OCI-M1 (cell line): ENCODE results near the gene CDC20.
"Not testable (repeated sequence)": the region's sequence is repeated elsewhere in the genome, so short reads cannot be mapped to it uniquely, and the experiment has no call there.

ENCODE experiments used
- DNase-seq: peaks from one replicate; lab custom pipeline; 2025; lab: John Stamatoyannopoulos, UW

Gene CDC20

DNA sequence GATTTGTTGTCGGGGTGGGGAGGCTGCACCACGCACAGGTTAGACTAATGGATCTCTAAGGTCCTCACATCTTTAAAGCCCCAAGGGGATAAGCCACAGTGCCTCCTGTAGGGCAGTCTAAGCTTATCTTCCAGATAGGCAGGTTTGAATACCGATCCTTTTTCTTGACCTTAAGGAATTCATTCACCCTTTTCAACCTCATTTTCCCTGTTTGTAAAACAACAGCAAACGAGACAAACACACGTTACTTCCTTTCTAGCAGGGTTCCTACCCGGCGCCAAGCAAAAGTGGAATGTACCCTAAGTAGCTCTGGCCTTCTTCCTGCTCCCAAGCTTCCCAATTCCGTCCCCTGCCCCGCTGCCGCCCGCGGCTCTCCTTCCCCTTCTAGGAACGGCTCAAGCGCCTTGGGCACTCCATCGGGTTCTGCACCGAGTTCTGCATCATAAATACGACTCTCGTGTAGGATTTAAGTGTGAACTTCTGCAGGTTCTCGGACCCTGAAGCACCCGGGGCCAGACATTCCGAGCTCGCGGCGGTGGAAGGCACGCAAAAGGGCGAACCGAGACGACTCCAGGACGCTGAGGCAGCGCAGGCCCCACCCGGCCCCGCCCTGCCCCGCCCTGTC lies 548 bp upstream of the CDC20 start:
- peak; percentile 85 for DNase-seq

DNA sequence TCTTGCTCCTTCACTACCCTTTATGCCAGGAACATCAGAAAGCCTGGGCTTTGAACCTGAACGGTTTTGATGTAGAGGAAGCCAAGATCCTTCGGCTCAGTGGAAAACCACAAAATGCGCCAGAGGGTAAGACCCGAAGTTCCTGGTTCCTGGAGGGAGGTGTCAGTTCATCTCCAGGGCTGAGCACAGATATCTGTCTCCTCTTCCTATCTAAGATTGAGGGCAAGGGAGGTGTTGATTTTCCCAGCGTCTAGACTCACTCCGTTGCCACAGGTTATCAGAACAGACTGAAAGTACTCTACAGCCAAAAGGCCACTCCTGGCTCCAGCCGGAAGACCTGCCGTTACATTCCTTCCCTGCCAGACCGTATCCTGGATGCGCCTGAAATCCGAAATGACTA lies 915 bp downstream of the CDC20 start:
- DNase-seq, result no peak

DNA sequence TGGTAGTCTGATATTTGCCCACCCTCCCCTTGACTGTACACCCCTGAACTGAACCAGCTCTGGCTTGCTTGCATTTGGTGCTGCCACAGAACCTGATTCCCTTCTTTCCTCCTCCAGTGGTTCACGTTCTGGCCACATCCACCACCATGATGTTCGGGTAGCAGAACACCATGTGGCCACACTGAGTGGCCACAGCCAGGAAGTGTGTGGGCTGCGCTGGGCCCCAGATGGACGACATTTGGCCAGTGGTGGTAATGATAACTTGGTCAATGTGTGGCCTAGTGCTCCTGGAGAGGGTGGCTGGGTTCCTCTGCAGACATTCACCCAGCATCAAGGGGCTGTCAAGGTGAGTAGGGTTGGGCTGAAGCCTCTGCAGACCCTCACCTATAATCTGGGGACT lies 1.8 kb downstream of the CDC20 start:
- DNase-seq, result no peak

DNA sequence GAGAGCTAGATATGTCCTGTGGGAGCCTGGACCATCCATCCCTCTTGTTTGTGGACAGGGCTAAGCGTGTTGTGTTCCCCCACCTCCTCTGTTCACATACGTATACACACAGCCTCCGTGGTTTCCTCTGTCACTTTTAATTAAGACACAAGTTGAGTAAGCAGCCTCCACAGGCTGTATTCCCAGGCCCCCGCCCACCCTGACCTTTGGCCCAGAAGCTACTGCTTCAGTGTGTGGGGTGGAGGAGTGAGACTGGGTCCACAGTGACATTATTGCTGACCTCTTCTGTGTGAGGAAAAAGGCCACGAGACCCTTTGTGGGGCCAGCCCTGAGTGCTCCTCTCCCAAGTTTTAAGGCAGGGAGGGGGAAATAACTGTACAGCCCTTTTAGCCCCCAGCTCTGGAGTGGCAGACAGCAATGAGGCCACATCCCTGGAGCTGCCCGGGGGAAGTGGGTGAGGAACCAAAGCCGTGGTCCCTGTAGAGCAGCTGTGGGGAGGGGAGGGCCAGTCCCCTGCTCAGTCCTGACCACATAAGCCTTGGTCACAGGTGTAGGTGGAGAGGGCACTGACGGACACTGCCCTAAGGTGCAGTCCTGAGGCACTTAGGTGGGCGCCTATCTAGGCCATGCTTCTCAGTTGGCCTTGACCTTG lies 4.6 kb downstream of the CDC20 start:
- DNase-seq, result peak; percentile 23

DNA sequence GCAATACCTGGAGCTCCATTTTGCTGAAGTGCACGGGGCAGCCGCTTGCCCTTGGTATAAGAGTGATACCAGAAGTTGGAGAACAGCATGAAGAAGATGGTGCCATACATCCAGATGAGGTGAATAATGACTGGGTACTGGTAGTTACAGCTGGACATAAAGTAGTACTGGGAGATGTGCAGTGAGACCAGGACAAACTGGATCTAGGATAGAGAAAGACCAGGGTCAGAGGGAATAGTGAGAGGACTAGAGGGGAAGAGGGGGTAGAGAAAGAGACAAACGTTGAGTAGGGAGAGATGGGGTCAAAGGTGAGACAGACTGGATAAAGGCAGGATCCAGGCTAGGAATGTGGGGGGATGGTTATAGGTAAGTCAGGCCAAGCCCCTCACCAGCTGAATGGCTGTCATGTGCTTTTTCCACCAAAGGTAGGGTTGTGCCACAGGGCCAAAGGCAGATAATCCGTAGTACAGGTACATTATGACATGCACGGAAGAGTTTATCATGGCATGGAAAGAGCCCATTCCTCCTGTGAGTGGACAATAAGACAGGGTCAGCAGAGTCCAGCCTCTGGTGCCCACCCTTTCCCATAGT lies 5.2 kb downstream of the CDC20 start:
- DNase-seq, result no peak

DNA sequence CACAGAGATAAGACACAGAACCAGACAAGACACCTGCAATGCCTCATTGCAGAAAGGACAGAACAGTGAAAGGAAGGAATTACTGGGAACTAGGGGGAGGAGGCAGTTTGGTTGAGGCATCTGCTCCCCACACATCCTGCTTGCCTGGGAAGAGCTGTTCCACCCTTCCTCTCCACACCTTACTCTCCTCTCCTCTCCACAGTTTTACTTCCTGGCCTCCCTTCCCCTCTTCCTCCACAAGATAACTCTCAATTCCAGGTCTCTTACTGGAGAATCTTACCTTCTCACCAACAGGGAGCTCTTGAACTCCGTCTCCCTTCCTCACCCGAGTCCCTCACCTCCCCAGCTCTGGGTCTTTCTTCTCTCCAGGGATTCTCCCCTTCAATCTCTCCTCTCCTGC lies 6.9 kb downstream of the CDC20 start:
- DNase-seq, result no peak

DNA sequence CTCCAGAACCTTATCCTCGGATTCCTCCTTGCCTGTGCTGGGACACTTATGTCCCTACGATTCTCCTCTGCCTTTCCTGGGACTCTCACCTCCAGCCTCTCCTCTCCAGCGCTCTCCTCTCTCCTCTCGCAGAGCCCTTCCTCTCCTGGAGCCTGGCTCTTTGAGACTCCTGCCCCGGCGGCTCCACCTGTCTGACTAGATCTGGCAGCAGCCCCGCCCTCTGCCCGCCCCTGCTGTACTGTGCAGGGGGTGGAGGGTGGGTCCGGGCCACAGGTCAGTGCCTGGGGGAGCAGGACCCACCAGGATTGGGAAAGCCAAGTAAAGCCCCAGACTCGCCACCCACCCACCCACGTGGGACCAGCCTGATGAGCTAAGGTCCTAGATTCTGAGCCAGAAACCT lies 7.4 kb downstream of the CDC20 start:
- DNase-seq, result no peak

DNA sequence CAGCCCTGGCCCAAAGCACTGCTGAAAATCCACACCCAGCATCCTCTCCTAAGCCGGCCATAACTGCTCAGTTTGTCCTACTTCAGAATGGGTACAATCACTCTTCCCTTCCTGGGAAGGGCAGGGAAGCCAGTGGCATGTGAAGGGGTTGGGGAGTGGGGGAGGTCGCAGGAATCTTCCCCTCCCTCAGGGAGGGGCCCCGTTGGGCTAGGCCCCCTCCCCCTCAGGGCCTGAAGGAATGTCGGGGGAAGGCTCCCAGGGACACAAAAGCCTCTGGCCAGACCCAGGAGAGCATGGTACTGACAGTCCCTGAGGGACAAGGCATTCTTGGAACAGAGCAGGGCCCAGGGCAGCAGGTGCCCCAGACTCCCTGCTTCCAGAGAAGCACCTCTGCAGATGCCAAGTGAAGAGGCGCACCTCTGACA lies 7.8 kb downstream of the CDC20 start:
- no peak for DNase-seq

DNA sequence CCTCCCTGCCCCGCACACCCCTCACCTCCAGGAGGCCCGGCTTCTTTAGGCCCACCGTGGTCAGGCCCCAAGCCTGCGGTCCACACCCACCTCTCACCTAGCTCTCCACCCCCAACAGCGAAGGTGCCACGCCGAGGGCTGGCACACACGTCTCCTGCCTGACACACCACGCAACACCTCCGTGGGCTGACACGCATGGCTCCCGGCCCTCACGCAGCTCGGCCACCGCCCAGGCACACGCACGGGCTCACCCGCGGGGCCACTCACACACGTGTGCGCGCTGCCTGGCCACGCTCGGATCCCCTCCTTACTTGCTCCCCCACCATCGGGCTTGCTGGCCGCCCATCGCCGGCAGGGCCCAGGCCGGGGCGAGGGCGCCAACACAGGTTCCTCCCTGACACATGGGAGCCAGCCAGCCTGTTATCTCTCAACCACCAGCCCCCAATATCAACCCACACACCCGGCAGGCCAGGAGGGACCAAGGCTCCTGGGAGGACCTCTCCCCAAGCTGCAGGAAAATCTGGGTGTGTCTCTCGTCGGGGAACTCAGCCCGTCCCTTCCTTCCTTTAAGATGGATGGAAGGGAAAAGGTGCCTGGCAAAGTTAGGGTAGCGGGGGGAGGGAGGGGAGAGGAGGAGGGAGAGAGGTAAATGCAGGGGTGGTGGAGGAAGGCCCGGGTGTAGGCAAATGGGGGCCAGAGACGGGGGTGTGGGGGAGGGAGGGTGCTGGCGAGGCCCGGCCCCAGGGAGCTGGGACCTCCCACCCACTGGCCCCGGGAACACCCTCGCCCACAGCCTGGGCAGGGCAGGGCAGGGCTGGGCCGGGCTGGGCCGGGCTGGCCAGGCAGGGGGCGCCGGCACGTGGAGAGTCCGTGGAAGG lies 8.5 kb downstream of the CDC20 start:
- peak; percentile 64 for DNase-seq

DNA sequence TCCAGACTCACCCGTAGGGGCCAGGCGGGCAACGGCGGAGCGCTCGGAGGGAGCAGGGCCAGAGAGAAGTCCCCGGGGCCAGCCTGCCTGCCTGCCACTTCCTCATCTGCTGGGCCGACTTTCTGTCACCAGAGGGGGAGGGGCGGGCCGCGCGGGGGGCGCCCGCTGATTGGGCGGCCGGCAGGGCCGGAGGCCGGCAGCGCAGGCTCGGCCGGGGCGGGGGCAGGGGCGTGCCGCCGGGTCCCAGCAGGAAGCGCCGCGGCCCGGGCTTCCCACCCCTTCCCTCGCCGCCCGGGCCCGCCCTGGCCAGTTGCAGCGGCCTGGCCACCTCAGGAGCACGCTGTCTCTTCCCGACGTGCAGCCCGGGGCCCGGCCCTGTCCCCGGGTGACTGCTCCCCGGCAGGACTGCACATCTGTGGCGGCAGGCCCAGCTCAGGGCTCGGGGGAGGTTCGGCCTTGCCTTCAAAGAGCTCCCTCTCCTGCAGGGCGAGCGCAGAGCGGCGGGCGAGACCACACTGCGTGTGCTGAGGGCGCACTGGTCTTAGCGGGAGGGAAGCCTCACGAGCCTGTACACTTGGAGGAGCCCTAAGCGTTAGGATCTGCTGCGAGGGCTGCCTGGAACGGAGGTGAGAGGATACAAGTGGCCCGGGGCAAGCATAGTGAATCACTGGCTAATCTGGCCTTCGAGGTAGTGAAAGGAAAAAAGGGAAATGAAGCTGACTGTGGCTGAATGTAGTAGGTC lies 9.3 kb downstream of the CDC20 start, which contains the start of gene ELOVL1:
TSS of gene ELOVL1 (minus strand) at position 108 of the 742 bp plus-strand sequence. CDS start 2,402 bp downstream, outside the sequence.
- peak; percentile 95 for DNase-seq

DNA sequence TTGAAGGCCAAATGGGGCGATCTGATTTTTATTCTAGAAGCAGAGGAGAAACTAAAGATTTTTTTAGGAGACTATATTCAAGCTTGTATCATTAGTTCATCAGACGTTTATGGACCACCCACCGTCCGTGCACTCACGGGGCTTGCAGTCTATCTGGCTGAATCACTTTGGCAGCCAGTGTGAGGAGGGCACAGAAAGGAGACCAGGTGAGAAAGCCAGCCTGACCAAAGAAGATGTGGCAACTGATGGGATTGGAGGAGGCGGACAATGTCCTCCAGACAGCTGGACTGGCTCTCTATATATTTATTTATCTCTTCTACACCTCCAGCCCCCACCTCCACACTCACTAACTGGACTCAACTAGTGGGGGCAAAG lies 9.9 kb downstream of the CDC20 start:
- no peak for DNase-seq

DNA sequence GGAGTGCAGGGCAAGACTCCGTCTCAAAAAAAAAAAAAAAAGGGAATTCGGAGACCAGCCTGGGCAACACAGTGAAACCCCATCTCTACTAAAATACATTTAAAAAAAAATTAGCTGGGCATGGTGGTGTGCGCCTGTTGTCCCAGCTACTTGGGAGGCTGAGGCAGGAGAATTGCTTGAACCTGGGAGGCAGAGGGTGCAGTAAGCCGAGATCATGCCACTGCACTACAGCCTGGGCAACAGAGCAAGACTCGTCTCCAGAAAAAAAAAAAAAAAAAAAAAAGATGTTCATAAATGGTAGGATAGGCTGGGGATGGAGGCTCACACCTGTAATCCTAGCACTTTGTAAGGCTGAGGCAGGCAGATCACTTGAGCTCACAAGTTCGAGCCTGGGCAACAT lies 11.0 kb downstream of the CDC20 start:
- not testable (repeated sequence) for DNase-seq

DNA sequence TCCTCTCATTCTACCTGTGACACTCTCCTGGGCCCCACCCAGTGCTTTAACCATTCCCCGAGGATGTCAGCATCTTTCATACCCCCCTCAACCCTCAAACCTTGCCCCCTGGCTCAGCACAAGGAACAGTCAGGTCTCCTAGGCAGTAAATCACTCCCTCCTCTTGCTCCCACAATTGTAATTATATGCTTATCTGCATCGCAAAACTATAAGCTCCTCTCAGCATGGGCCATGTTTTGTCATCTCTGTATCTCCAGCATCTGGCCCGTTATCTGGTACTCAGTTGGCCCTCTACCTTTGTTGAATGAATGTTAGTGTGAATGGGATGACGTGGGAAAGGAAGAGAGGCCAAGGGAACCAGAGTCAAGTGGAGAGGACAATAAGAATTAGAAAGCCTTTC lies 11.8 kb downstream of the CDC20 start:
- no peak for DNase-seq

DNA sequence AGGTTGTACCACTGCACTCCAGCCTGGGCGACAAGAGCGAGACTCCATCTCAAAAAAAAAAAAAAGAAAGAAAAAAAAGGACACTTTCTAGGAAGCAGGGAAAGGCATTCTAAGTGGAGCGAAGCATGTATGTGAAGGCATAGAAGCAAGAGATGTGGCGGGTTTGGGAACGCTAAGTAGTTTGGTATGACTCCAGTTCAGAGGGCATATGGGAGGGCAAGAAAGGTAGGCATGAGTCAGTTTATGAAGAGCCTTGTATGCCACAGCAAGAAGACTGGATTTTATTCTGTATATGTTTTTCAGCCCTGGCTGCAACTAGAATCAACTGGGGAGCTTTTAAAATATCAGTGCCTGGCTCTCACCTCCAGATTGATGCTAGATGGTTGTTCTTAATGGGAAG lies 13.4 kb downstream of the CDC20 start:
- DNase-seq, result no peak

DNA sequence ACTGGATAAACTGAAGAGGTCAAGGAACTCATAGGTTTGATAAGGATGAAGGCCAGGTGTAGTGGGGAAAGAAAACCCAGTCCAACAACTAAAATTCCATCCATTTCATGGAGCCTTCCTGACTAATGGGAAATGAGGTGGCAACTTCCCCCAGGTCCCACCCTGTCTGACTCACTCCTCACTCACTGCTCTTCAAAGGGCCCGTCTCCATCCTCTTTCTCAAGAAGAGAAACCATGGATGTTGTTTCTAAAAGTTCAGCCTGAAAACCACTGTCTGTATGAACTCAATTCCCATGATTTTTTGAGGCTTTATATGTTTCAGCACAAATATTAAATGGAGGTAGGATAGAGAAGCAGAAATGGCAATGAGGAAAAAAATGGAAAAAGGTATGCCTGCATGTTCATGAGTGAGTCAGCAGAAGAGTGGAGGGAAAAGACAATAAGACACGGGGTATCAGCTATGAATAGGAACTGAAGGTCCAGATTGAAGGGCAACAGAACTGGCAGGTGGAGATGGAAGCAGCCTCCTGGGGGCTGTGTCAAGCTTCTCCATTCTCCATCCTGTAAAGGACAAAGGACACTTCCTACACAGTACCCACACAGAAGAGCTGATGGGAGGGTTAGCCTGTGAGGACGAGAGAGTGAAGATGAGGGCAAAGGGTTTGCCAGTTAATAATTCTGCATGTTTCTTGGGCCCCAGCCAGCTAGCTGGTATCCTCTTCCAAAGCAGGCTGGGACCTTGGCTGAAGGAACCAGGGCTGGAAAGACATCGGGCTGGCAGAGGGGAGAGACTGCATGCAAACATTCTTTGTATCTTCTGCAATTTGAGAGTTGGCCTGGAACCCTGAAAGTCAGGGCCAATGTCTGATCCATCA lies 14.5 kb downstream of the CDC20 start:
- DNase-seq, result no peak

DNA sequence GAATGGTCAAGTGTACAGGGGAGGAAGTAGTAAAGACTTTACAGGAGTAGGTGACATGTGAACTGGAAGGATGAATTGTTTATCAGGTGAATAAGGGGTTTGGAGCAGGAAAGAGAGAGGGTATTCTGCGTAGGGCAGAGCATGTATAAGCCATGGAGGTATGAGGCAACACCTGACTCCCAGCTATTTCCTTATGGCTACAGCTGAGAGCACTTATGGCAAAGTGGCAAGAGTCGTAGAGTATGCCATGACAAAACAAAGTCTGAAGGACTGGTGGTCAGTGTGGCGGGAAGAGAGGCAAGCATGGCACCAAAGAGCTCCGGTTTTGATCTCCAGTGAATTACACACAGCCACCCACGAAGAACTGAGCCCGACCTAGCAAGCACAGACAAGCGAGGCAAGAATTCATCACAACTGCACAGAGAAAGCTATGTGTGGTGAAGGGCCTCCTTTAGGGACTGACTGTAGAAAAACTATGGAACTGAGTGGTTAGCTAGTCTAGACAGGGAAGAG lies 18.0 kb downstream of the CDC20 start:
- DNase-seq, result no peak

DNA sequence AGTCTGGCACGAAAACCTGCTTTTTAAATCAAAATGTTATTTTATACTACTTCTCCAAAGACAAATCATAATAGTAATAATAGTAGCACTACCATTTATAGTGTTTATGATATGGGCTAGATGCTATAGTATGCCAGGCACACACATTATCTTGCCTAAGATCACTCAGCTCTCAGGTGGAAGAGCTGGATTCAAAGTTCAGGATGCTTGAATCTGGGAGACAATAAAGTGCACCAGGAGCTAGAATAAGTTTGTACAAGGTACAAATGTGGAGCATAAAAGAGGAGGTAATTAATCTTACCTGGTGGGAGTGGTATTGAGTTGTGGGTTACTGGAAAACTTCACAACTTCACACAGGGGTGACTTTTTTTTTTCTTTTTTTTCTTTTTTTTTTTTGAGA lies 19.1 kb downstream of the CDC20 start:
- DNase-seq, result no peak

DNA sequence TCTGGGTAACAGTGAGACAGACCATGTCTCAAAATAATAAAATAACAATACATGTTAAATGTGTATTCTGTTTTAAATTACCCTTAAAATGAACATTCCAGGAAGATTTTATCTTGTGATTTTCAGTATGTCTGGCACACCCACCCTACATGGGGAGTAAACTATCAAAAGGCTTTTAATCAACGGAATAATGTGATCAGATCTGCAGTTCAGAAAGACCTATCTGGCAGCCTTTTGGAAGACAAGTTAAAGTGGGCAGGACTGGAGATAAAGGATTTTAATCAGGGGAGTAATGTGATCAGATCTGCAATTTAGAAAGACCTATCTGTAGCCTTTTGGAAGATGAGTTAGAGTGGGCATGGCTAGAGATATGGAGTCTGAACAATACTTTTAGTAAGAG lies 20.7 kb downstream of the CDC20 start:
- DNase-seq, result no peak

DNA sequence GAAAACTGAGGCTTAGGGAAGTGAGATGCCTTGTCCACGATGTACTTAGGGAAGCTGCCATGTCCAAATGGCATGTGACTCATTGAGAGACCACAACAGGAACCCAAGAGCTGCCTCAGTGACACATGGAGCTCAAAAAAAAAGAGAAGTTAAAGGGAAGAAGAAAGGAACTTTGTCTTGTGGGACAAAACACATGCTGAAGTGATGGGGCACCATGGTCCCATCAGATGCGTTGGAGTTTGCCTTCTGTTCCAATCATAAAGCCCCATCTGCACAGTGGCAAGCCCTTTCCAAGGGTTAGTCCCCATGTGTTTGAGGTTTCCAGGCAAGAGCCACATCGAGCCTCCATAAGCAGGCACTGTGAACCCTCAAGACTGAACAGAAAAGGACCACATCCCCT lies 22.8 kb downstream of the CDC20 start:
- DNase-seq, result peak; percentile 54

DNA sequence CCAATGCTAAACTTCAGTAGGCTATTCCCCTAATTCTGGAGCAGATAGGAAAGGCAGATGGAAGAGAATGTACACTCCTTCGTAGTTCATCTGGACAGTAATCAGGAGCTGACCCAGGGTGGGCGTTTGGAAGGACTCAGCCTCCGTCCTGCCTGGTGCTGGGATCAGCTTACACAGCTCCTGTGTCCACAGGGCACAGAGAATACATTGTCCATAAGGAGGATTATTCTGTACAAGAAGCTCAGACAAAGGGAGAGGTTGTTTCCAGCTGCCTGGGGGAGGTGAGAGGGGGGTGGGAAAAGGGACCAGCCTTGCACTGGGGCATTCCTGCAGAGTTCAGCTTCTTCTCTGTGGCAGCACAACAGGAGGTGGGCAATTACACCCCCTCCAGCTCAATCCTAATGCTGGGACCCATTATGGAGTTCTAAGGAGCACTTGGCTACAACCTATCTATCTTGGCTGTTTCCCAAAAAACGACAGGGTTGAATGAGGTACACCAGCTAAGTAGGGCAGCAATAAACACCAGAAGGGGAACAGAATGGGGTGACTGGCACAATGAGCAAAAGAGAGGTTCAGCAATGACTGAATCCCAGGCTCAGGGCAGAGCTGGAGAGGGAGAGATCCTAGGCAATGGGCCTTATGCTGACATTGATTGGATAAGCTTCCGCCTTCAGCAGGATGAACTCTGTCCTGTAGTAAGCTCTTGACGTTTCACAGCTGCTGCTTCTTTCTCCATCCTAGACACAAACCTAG lies 23.4 kb downstream of the CDC20 start:
- no peak for DNase-seq
